B cell (primary cell): ENCODE measurements around the gene ATP9B. TPM values are rescaled to one million over a fixed set of nuclear protein-coding genes. Genes with fewer than 3 reads are reported as not detected.

ENCODE experiments used
- ATAC-seq: fragments of 200-7000 bp; cut with Tn5 transposase; one replicate; pipeline ENCODE4 v1.10.0; 2021; ENCODE audit warnings: low read depth, mild to moderate bottlenecking, moderate number of reproducible peaks, moderate library complexity
- CTCF ChIA-PET: fragments of 350-600 bp; sonication (Branson Sonifier 250); formaldehyde crosslinking; loops from one replicate; lab custom pipeline; 2021; ENCODE audit warnings: antibody characterized with exemption, inconsistent platforms; lab: Charles Lee
- POLR2A ChIA-PET: fragments of 350-600 bp; sonication (Branson Sonifier 250); formaldehyde crosslinking; loops from one replicate; lab custom pipeline; 2021; ENCODE audit warnings: antibody characterized with exemption; lab: Charles Lee
- DNase-seq: peaks from one replicate; pipeline ENCODE4 v3.0.0; 2013
- H2AFZ ChIP-seq: 2 replicates; pipeline ENCODE4 v1.6.1; 2012; ENCODE audit warnings: mild to moderate bottlenecking, low read depth, low read length; ENCODE audit not compliant: insufficient read depth, poor library complexity, severe bottlenecking
- H3K27ac ChIP-seq, 2 donors: 1 replicate in 1 of 2; 2 replicates in 1 of 2; pipeline ENCODE4 v1.5.1; 2012 to 2013; ENCODE audit warnings: low read length in 2 of 2, mild to moderate bottlenecking in 2 of 2, moderate library complexity in 1 of 2
- H3K27me3 ChIP-seq, 4 experiments: fragments of 200-600 bp in 1 of 4; sonication (generic) in 1 of 4; replicated peaks in 1 of 4; 1 replicate in 2 of 4; 2 replicates in 2 of 4; pipeline versions ENCODE4 v1.6.1 to v1.7.0; 2013 to 2016; ENCODE audit warnings: low read length in 3 of 4, mild to moderate bottlenecking in 2 of 4, mixed read lengths in 1 of 4, moderate library complexity in 1 of 4; ENCODE audit not compliant: insufficient read depth in 4 of 4, control insufficient read depth in 3 of 4; ENCODE audit errors: control extremely low read depth in 1 of 4
- H3K36me3 ChIP-seq, 2 experiments: replicated peaks in 1 of 2; 1 replicate in 1 of 2; 2 replicates in 1 of 2; pipeline versions ENCODE4 v1.6.1 to v1.7.1; 2013; ENCODE audit warnings: low read length in 1 of 2; ENCODE audit not compliant: insufficient read depth in 2 of 2, control insufficient read depth in 1 of 2; ENCODE audit errors: control extremely low read depth in 1 of 2, extremely low read depth in 1 of 2
- H3K4me1 ChIP-seq, 2 donors: fragments of 200-600 bp in 1 of 2; sonication (generic) in 1 of 2; 1 replicate in 1 of 2; 2 replicates in 1 of 2; pipeline versions ENCODE4 v1.5.1 to v1.6.1; 2013 to 2017; ENCODE audit warnings: low read length in 2 of 2; ENCODE audit not compliant: control insufficient read depth in 2 of 2, insufficient read depth in 2 of 2
- H3K4me2 ChIP-seq: replicated peaks from 2 replicates; pipeline ENCODE3; 2012; ENCODE audit warnings: mild to moderate bottlenecking, low read depth, low read length; ENCODE audit not compliant: poor library complexity, severe bottlenecking
- H3K4me3 ChIP-seq, 5 experiments: fragments of 200-600 bp in 1 of 5; sonication (generic) in 1 of 5; 1 replicate in 3 of 5; 2 replicates in 2 of 5; pipeline versions ENCODE4 v1.5.1 to v1.7.0; 2011 to 2016; ENCODE audit warnings: low read length in 4 of 5, mild to moderate bottlenecking in 4 of 5, low read depth in 2 of 5, control low read depth in 1 of 5, moderate library complexity in 1 of 5; ENCODE audit not compliant: insufficient read depth in 1 of 5; ENCODE audit errors: control extremely low read depth in 1 of 5, extremely low read depth in 1 of 5
- H3K79me2 ChIP-seq: fragments of 200-600 bp; sonication (generic); one replicate; pipeline ENCODE4 v1.6.0; 2016; ENCODE audit warnings: low read length; ENCODE audit not compliant: control insufficient read depth, insufficient read depth
- H3K9ac ChIP-seq: fragments of 200-600 bp; sonication (generic); 2 replicates; pipeline ENCODE4 v1.6.1; 2017; ENCODE audit warnings: mild to moderate bottlenecking, low read length, moderate library complexity
- H3K9me3 ChIP-seq, 3 donors: one replicate each; pipeline versions ENCODE4 v1.6.1 to v1.7.1; 2013; ENCODE audit warnings: low read length in 2 of 3; ENCODE audit not compliant: control insufficient read depth in 2 of 3, insufficient read depth in 1 of 3; ENCODE audit errors: control extremely low read depth in 1 of 3
- H4K20me1 ChIP-seq: 2 replicates; pipeline ENCODE4 v1.6.0; 2012; ENCODE audit warnings: mild to moderate bottlenecking, low read length; ENCODE audit not compliant: insufficient read depth, control insufficient read depth, poor library complexity, severe bottlenecking
- H3K27ac Mint-ChIP-seq: one replicate; pipeline ENCODE4 v1.8.0; 2021; ENCODE audit warnings: mixed read lengths
- H3K27me3 Mint-ChIP-seq: one replicate; pipeline ENCODE4 v1.8.0; 2021; ENCODE audit warnings: mixed read lengths
- H3K4me1 Mint-ChIP-seq: one replicate; pipeline ENCODE4 v1.8.0; 2021; ENCODE audit warnings: mixed read lengths
- H3K4me3 Mint-ChIP-seq: one replicate; pipeline ENCODE4 v1.8.0; 2021; ENCODE audit warnings: mixed read lengths
- H3K9me3 Mint-ChIP-seq: one replicate; pipeline ENCODE4 v1.8.0; 2022; ENCODE audit warnings: mixed read lengths; ENCODE audit not compliant: insufficient read depth
- EZH2 ChIP-seq: IDR thresholded peaks from 2 replicates; pipeline ENCODE4 v1.6.1; 2012; ENCODE audit warnings: borderline replicate concordance, low read depth, mild to moderate bottlenecking, moderate library complexity, low read length; ENCODE audit not compliant: insufficient read depth, poor library complexity, severe bottlenecking
- WGBS: methylation state at CpG from one replicate; pipeline ENCODE4 v1.1.5; 2013; ENCODE audit warnings: missing lambda C conversion rate; ENCODE audit not compliant: insufficient coverage; 5-methylcytosine and 5-hydroxymethylcytosine counted together
- intact Hi-C: fragments of 100-400 bp; cut with micrococcal nuclease; formaldehyde crosslinking; loops from one replicate; pipeline ENCODE4 v1.10.0; 2022
- polyA plus RNA-seq: library from polyadenylated mRNA; depleted of rRNA; stranded (reverse); fragments of >200 nt; gene quantifications from 2 replicates; pipeline ENCODE4 v1.2.3, GENCODE V29; 2012
- total RNA-seq, 2 donors: library from RNA; stranded (reverse); fragments of 120-200 nt in 1 of 2; gene quantifications; 1 replicate in 1 of 2; 2 replicates in 1 of 2; pipeline versions ENCODE4 v1.2.3 to v1.2.4, GENCODE V29; 2013 to 2022
- TF ChIP-seq, protein P1 (sequence below): fragments of 200-600 bp; IDR thresholded peaks from one replicate; pipeline ENCODE4 v1.8.0; 2022; ENCODE audit warnings: antibody characterized with exemption, mild to moderate bottlenecking

Gene ATP9B
- total and polyA plus RNA-seq, 2 donors (not counting 1 experiment from before 2014, with no cell fraction given), result 34.3 to 71.7 TPM

DNA sequence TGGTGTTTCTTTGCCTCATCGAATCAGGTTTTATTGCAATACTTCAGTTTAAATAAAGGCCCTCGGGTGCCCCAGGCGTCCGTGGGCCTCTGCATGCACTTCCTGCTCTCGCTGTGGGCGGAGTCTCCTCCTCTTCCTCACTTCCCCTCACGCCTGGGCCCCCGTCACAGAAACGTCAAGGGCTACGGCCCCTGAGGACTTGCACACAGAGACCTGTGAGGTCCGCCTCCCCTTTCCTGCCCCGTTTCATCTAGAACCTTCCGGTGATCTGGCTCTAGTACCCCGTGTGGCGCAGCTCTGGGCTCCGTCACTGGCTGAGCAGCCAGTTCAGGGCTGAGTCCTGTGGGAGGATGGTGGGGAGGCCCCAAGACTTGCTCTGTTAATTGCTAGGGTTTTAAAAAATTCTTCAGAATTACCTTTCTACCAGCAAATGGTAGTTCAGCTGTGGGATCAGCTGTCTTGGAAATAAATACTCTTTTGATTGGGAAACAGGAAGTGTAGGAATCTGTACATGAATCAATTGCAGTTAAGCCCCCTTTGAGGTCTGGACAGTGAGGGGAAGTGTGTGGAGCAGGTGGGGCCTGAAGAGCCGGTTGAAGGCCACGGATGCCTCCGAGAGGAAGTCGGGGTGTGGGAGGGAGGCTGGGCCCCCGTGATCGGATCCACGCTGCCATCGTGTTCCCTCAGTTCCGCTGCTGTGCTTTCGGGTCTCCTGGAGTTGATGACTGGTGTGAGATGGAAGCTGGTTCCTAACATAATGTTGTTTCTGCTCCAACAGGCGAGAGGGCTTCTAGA is 336.8 kb downstream of the ATP9B start:
- Histone ChIP-seq H3K9me3 (no peaks in the 10 kb centered on the region), H4K20me1 (peaks cover 53% of the 10 kb centered on the region), H2AFZ (peak overlapping the region; percentile 3), H3K36me3 (peaks cover 0 to 36% of the 10 kb centered on the region in 2 experiments), H3K9ac (peak overlapping the region; percentile 42), H3K4me3 (peak overlapping the region; percentile 19 to 45 (median 35)), H3K4me2 (peak overlapping the region; percentile 62), H3K27me3 (no peaks in the 10 kb centered on the region), H3K79me2 (peaks cover 97% of the 10 kb centered on the region), H3K27ac (peak overlapping the region; percentile 91 to 97), H3K4me1 (peaks cover 60 to 63% of the 10 kb centered on the region in 2 donors)
- Mint-ChIP-seq H3K9me3 (no peaks in the 10 kb centered on the region), H3K4me3 (peak overlapping the region; percentile 79), H3K27ac (peak overlapping the region; percentile 92), H3K27me3 (no peaks in the 10 kb centered on the region), H3K4me1 (peaks cover 71% of the 10 kb centered on the region)
- intact Hi-C loops, result loop anchor here (1.0 to 5.0 kb wide), 4 partner anchors 55 to 626 kb away; partner anchors contain the start of genes CTDP1 and RBFA
- ATAC-seq (peak; percentile 89), DNase-seq (peak; percentile 96)
- WGBS, result 9% methylated on average over 20 of the region's 27 CpGs
- ChIA-PET CTCF (interaction anchor here (0.7 to 2.2 kb wide), 15 partner anchors 9 to 239 kb away, joined by 3 to 10 read pairs (median 5); no protein-coding TSS in a partner anchor), POLR2A (interaction anchor here (0.6 to 1.7 kb wide), 5 partner anchors 9 to 341 kb away, joined by 3 to 5 read pairs (median 4); no protein-coding TSS in a partner anchor)
- TF ChIP-seq, protein P1, sequence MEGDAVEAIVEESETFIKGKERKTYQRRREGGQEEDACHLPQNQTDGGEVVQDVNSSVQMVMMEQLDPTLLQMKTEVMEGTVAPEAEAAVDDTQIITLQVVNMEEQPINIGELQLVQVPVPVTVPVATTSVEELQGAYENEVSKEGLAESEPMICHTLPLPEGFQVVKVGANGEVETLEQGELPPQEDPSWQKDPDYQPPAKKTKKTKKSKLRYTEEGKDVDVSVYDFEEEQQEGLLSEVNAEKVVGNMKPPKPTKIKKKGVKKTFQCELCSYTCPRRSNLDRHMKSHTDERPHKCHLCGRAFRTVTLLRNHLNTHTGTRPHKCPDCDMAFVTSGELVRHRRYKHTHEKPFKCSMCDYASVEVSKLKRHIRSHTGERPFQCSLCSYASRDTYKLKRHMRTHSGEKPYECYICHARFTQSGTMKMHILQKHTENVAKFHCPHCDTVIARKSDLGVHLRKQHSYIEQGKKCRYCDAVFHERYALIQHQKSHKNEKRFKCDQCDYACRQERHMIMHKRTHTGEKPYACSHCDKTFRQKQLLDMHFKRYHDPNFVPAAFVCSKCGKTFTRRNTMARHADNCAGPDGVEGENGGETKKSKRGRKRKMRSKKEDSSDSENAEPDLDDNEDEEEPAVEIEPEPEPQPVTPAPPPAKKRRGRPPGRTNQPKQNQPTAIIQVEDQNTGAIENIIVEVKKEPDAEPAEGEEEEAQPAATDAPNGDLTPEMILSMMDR, result no peak
- TF ChIP-seq EZH2, result no peak
